VCaP (cell line): ENCODE data around the gene MEN1.
"Not testable (repeated sequence)": the region's sequence is repeated elsewhere in the genome, so short reads cannot be mapped to it uniquely, and the experiment has no call there.

Experiments used
- H3K27ac ChIP-seq: fragments of 450-650 bp; 2 replicates; pipeline ENCODE4 v1.5.1; 2017
- TF ChIP-seq, protein P1 (sequence below): fragments of 450-650 bp; conservative IDR thresholded peaks from 2 replicates; pipeline ENCODE4 v1.5.1; 2017; ENCODE audit warnings: mild to moderate bottlenecking, moderate library complexity

Gene MEN1

DNA sequence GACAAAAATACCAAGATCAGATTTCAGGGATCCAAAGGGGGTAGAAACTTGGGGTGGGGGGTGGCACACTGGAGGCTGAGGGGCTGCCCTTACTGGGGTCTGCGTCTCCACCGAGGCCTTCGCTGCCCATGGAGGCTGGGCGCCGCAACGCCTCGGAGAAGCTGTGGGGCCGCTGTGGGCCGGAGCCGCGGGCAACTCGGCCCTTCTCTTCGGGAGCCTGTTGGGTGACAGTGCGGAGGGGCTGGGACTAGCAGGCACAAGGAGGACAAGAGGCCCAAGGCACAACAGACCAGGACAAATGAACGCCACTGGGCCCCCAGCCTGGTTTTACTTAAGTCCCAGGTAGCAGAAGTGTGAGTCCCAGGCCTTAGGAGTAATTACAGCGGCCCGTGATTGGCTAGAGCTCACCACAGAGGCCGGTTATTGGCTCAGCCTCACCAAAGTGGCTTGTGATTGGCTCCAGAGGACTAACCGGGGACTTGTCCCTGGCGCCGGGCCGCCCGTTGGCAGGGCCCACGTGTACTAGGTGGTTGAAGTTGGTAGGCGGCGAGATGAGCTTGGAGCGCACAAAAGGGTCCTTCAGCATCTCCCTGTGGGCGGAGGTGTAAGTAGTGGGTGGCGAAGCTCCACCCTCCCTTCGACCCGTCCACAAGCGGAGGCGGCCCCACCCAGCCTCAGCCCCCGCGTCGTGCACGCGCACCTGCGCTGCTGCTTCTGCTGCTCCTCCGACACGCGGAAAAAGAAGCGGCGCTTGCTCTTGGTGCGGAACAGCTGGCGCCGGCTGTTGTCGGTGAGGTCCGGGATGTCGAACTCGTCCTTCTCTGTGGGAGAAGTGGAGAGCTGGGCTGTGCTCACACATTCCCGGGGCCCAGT lies 16.5 kb upstream of the MEN1 start:
- H3K27ac ChIP-seq, result peak overlapping the region; percentile 32
- TF ChIP-seq, protein P1, sequence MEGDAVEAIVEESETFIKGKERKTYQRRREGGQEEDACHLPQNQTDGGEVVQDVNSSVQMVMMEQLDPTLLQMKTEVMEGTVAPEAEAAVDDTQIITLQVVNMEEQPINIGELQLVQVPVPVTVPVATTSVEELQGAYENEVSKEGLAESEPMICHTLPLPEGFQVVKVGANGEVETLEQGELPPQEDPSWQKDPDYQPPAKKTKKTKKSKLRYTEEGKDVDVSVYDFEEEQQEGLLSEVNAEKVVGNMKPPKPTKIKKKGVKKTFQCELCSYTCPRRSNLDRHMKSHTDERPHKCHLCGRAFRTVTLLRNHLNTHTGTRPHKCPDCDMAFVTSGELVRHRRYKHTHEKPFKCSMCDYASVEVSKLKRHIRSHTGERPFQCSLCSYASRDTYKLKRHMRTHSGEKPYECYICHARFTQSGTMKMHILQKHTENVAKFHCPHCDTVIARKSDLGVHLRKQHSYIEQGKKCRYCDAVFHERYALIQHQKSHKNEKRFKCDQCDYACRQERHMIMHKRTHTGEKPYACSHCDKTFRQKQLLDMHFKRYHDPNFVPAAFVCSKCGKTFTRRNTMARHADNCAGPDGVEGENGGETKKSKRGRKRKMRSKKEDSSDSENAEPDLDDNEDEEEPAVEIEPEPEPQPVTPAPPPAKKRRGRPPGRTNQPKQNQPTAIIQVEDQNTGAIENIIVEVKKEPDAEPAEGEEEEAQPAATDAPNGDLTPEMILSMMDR, result no peak

DNA sequence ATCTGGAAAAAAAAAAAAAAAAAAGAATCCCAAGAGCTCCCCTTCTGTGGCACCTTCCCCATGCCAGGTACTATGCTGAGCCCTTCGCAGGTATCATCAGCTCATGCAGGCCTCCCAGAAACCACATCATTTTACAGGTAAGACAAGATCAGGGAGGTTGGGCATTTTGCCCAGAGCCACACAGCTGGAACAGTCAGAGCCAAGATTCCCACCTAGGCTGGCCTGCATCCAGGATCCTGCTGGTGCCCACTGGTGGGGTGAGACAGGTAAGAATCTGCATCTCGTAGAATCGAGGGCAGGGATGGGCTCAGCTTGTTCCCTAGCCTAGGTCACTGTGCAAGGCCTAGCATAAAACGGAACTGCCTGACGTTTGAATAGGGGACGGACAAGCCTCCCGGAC lies 15.7 kb upstream of the MEN1 start:
- TF ChIP-seq, protein P1, result 0 out of 2 replicates have a peak, but pooled peaks have one; percentile 7
- peak overlapping the region; percentile 32 for H3K27ac ChIP-seq

DNA sequence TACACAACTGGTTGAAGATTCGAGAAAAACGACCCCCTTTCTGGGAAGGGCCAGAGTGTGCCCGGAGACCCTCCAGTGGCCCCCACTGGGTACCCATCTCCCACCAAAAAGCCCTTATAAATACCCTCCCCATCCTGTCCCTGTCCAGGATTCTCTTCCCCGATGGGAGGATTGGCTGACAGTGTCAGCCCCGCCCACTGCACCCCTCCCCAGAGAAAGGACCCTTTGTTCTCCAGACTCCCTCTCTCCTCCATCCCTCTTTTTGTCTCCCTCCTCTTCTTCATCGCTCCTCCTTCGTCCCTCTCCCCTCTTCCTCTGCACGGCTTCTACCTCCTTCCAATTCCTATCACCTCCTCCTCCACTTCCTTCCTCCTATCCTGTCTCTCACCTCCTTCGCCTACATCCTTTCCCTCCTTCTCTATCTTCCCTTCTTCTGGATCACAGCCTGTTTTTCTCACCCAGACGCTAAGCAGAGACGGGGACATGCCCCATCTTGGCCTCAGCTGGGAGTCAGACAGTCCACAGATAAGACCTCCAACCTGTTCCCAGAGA lies 13.3 kb upstream of the MEN1 start:
- H3K27ac ChIP-seq, result no peak overlapping the region
- TF ChIP-seq, protein P1, result no peak

DNA sequence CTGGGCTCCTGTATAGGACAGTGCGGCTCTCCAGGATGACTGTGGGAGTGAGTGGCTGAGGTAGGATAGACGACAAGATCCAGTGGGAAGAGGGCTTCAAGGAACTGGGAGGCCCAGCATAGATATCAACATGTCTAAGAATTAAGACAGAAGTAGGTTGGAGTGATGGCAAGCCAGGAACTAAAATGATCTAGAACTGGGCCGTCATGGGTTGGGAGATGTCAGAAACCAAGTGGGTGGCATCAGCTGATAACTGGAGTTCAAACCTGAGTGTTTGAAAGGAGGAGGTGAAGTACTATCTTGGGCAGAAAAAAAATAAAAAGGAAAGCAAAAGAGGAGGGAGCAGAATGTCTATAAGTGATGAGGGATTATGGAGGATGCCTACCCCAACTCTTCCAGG lies 7.1 kb upstream of the MEN1 start:
- TF ChIP-seq, protein P1, result no peak
- no peak overlapping the region for H3K27ac ChIP-seq

DNA sequence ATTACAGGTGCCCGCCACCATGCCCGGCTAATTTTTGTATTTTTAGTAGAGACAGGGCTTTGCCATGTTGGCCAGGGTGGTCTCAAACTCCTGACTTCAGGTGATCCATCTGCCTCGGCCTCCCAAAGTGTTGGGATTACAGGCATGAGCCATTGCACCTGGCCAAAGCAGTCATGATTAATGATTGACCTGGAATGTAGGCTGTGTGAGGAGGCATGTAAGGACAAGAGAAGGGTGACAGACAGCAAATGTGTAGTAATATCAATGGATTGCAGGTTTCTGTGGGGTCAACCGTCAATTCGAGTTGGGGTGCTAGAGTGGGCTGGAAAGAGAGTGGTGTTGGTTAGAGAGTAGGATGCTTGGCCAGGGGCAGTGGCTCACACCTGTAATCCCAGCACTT lies 5.1 kb upstream of the MEN1 start:
- not testable (repeated sequence) for H3K27ac ChIP-seq

DNA sequence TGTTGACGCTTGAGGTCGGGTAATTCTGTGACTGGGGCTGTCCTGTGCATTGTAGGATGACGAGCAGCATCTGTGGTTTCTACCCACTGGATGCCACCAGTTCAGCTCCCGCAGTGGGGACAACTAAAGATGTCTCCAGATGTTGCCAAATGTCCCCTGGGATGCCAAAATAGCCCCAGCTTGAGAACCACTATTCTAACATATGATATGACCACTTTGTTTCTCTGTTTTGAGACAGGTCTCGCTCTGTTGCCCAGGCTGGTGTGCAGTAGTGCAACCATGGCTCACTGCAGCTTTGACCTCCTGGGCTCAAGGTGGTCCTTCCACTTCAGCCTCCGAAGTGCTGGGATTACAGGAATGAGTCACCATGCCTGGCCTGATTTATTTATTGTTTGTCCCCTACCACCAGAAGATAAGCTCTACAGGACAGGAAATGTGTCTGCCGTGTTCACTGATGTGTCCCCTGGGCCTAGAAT lies 4.4 kb upstream of the MEN1 start:
- H3K27ac ChIP-seq, result no peak overlapping the region; the same call in 1 of the 2 replicates
- TF ChIP-seq, protein P1, result no peak

DNA sequence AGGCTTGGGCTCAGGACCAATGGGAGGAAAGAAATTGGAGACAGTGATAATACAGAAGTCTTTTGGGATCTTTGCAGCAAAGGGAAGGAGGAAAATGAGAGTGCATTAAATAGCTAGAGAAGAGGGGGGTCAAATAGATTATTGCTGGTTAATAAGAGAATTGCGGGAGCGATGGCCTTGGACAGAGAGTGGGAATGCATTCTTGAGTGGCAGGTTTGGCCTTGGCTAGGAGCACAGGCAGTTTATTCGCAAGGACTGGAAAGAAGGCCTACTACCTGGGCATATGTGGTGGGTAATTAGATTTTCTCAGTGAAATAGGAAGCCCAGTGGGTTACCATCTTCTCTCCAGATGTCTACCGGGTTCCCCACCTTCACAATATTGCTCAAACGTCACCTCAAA lies 3.5 kb upstream of the MEN1 start:
- H3K27ac ChIP-seq, result no peak overlapping the region
- TF ChIP-seq, protein P1, result no peak

DNA sequence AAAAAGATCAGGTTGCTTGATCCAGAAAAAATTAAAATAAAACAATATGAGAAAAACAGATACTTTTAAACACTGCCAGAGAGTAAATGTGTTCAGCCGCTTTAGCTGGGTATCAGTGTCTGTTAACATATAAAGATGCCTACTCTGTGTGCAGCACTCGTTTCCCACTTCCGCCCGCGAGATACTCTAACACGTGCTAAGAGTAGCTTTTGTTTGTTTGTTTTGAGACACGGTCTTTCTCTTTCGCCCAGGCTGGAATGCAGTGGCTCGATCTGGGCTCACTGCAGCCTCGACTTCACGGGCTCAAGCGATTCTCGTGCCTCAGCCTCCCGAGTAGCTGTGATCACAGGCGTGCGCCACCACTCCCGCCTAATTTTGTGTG lies 531 bp upstream of the MEN1 start:
- peak overlapping the region; percentile 94 for H3K27ac ChIP-seq
- TF ChIP-seq, protein P1, result no peak
